ENCODE measurements around the gene KCNG2.

DNA sequence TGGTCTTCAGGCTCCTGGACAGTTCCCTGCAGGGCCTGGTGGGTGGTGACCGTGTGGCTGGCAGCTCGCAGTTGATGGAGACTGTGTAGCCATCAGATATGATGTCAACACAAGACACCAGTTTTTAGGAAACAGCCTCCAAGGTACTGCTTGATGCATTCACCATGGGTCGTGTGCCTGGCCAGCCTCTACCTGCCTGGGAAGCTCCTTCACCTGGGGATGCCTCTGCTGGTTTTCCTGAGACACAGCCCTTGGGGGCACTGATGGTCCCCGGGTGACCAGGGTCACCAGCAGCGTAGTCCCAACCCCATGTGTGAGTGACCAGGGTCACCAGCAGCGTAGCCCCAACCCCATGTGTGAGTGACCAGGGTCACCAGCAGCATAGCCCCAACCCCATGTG lies 33.6 kb upstream of the KCNG2 start:
- TF ChIP-seq ELF1 (IDR thresholded peaks at IDR 0.05; ENCODE audit: borderline replicate concordance, low read depth) (no peak), POLR2A (IDR thresholded peaks at IDR 0.05; ENCODE audit: borderline replicate concordance, extremely low read depth, insufficient read depth, insufficient read length) (no peak), ZFX (IDR thresholded peaks at IDR 0.05) (no peak), RAD21 (IDR thresholded peaks at IDR 0.05; ENCODE audit: low read depth) (no peak), SP1 (IDR thresholded peaks at IDR 0.05; ENCODE audit: low read depth) (no peak), EZH2phosphoT487 (IDR thresholded peaks at IDR 0.05; ENCODE audit: borderline replicate concordance) (no peak), JUND (IDR thresholded peaks at IDR 0.05) (no peak), CEBPB (IDR thresholded peaks at IDR 0.05; ENCODE audit: low read depth) (no peak)
- TF ChIP-seq, protein P1, sequence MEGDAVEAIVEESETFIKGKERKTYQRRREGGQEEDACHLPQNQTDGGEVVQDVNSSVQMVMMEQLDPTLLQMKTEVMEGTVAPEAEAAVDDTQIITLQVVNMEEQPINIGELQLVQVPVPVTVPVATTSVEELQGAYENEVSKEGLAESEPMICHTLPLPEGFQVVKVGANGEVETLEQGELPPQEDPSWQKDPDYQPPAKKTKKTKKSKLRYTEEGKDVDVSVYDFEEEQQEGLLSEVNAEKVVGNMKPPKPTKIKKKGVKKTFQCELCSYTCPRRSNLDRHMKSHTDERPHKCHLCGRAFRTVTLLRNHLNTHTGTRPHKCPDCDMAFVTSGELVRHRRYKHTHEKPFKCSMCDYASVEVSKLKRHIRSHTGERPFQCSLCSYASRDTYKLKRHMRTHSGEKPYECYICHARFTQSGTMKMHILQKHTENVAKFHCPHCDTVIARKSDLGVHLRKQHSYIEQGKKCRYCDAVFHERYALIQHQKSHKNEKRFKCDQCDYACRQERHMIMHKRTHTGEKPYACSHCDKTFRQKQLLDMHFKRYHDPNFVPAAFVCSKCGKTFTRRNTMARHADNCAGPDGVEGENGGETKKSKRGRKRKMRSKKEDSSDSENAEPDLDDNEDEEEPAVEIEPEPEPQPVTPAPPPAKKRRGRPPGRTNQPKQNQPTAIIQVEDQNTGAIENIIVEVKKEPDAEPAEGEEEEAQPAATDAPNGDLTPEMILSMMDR (IDR thresholded peaks at IDR 0.05 in 2 of 3, conservative IDR thresholded peaks at IDR 0.05 in 1 of 3; ENCODE audit: borderline replicate concordance in 1 of 3, insufficient read depth in 1 of 3, low read depth in 2 of 3, low read length in 2 of 3): no peak
- TF ChIP-seq, protein P2, sequence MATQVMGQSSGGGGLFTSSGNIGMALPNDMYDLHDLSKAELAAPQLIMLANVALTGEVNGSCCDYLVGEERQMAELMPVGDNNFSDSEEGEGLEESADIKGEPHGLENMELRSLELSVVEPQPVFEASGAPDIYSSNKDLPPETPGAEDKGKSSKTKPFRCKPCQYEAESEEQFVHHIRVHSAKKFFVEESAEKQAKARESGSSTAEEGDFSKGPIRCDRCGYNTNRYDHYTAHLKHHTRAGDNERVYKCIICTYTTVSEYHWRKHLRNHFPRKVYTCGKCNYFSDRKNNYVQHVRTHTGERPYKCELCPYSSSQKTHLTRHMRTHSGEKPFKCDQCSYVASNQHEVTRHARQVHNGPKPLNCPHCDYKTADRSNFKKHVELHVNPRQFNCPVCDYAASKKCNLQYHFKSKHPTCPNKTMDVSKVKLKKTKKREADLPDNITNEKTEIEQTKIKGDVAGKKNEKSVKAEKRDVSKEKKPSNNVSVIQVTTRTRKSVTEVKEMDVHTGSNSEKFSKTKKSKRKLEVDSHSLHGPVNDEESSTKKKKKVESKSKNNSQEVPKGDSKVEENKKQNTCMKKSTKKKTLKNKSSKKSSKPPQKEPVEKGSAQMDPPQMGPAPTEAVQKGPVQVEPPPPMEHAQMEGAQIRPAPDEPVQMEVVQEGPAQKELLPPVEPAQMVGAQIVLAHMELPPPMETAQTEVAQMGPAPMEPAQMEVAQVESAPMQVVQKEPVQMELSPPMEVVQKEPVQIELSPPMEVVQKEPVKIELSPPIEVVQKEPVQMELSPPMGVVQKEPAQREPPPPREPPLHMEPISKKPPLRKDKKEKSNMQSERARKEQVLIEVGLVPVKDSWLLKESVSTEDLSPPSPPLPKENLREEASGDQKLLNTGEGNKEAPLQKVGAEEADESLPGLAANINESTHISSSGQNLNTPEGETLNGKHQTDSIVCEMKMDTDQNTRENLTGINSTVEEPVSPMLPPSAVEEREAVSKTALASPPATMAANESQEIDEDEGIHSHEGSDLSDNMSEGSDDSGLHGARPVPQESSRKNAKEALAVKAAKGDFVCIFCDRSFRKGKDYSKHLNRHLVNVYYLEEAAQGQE (IDR thresholded peaks at IDR 0.05; ENCODE audit: low read depth): no peak

Data from HCT116 (cell line).